GM12878 (cell line): ENCODE results near the gene NBR1. TPM values are rescaled to one million over a fixed set of nuclear protein-coding genes. Genes with fewer than 3 reads are reported as not detected.

Experiments used
- ASH2L ChIP-seq: fragments of 300-600, 200-600 bp; sonication (generic); IDR thresholded peaks from 2 replicates; pipeline ENCODE4 v1.6.1; 2017; ENCODE audit warnings: low read depth, mild to moderate bottlenecking, borderline replicate concordance
- CHD4 ChIP-seq: fragments of 200-600 bp; sonication (generic); IDR thresholded peaks from 2 replicates; pipeline ENCODE4 v1.6.1; 2016; ENCODE audit warnings: mild to moderate bottlenecking
- ETV6 ChIP-seq, 2 experiments: fragments of 450-650 bp in 1 of 2; IDR thresholded peaks in 1 of 2; conservative IDR thresholded peaks in 1 of 2; 2 replicates each; pipeline ENCODE4 v1.6.1; 2014; ENCODE audit warnings: antibody characterized with exemption in 1 of 2, borderline replicate concordance in 1 of 2, low read depth in 1 of 2, mild to moderate bottlenecking in 1 of 2, moderate library complexity in 1 of 2
- FOXK2 ChIP-seq: fragments of 450-650 bp; IDR thresholded peaks from 2 replicates; pipeline ENCODE4 v1.6.1; 2017; ENCODE audit warnings: mild to moderate bottlenecking, moderate library complexity
- IRF3 ChIP-seq: fragments of 450-650 bp; IDR thresholded peaks from 2 replicates; pipeline ENCODE4 v1.6.1; 2014; ENCODE audit warnings: mild to moderate bottlenecking
- JUND ChIP-seq: IDR thresholded peaks from 2 replicates; pipeline ENCODE4 v1.6.1; 2012; ENCODE audit warnings: low read depth, mild to moderate bottlenecking, low read length, improper control_type of control experiment, moderate library complexity
- PAX8 ChIP-seq: fragments of 450-650 bp; IDR thresholded peaks from 2 replicates; pipeline ENCODE4 v1.6.1; 2017; ENCODE audit warnings: mild to moderate bottlenecking, moderate library complexity
- POLR2AphosphoS2 ChIP-seq: IDR thresholded peaks from 2 replicates; pipeline ENCODE4 v1.6.1; 2011; ENCODE audit warnings: low read depth, mild to moderate bottlenecking, low read length, improper control_type of control experiment, moderate library complexity
- PRDM15 ChIP-seq: fragments of 450-650 bp; formaldehyde crosslinking; IDR thresholded peaks from 2 replicates; pipeline ENCODE4 v1.4.0; 2020; ENCODE audit warnings: mild to moderate bottlenecking, moderate library complexity
- RAD21 ChIP-seq: IDR thresholded peaks from 2 replicates; pipeline ENCODE4 v1.6.1; 2011; ENCODE audit warnings: mild to moderate bottlenecking, low read depth, low read length, moderate library complexity; ENCODE audit not compliant: insufficient read depth
- RFX5 ChIP-seq: IDR thresholded peaks from 2 replicates; pipeline ENCODE4 v1.6.1; 2011; ENCODE audit warnings: low read depth, low read length, improper control_type of control experiment
- TARDBP ChIP-seq: IDR thresholded peaks from 2 replicates; pipeline ENCODE4 v1.6.1; 2016; ENCODE audit warnings: borderline replicate concordance
- TCF12 ChIP-seq: IDR thresholded peaks from 2 replicates; pipeline ENCODE4 v1.6.1; 2011; ENCODE audit warnings: low read depth, mild to moderate bottlenecking, low read length
- TCF7 ChIP-seq: IDR thresholded peaks from 2 replicates; pipeline ENCODE4 v1.6.1; 2014; ENCODE audit warnings: antibody characterized with exemption, borderline replicate concordance
- ZBTB11 ChIP-seq: fragments of 450-650 bp; formaldehyde crosslinking; IDR thresholded peaks from 2 replicates; pipeline ENCODE4 v1.5.0; 2022; ENCODE audit warnings: mild to moderate bottlenecking, missing genetic modification characterization
- polyA plus RNA-seq, 11 experiments: library from polyadenylated mRNA; depleted of rRNA in 4 of 11; unstranded in 6 of 11; stranded (reverse) in 5 of 11; fragments of >200 nt; fragmentation: Nextera tagmentation in 4 of 11; fragmentation: Illumina TruSeq in 1 of 11; extraction: Ambion mirVana in 4 of 11; extraction: Trizol in 1 of 11; gene quantifications; 1 replicate in 1 of 11; 2 replicates in 10 of 11; pipeline versions ENCODE4 v1.2.1 to v1.2.3, GENCODE V29; 2011 to 2016; ENCODE audit warnings: inconsistent platforms in 2 of 11, missing spikeins in 2 of 11, low read depth in 1 of 11
- total RNA-seq, 4 experiments: library from RNA; depleted of rRNA in 3 of 4; stranded (reverse); fragments of >200 nt in 3 of 4; fragmentation: Illumina TruSeq in 1 of 4; extraction: Trizol in 1 of 4; gene quantifications; 2 replicates each; pipeline versions ENCODE4 v1.2.1 to v1.2.3, GENCODE V29; 2013 to 2021
- TF ChIP-seq, protein P1 (sequence below): fragments of 450-650 bp; IDR thresholded peaks from 2 replicates; pipeline ENCODE4 v1.6.1; 2017; ENCODE audit warnings: borderline replicate concordance
- TF ChIP-seq, protein P2 (sequence below): IDR thresholded peaks from 2 replicates; pipeline ENCODE4 v1.6.1; 2011; ENCODE audit warnings: borderline replicate concordance, low read depth, mild to moderate bottlenecking, moderate library complexity, low read length; ENCODE audit not compliant: insufficient read depth, poor library complexity, severe bottlenecking

The NBR1 gene
- total and polyA plus RNA-seq, 10 of the 15 experiments (the other 5 are each of a cell fraction or from before 2014, with no cell fraction given) = 3.5 to 55.2 (median 28.2) TPM

DNA sequence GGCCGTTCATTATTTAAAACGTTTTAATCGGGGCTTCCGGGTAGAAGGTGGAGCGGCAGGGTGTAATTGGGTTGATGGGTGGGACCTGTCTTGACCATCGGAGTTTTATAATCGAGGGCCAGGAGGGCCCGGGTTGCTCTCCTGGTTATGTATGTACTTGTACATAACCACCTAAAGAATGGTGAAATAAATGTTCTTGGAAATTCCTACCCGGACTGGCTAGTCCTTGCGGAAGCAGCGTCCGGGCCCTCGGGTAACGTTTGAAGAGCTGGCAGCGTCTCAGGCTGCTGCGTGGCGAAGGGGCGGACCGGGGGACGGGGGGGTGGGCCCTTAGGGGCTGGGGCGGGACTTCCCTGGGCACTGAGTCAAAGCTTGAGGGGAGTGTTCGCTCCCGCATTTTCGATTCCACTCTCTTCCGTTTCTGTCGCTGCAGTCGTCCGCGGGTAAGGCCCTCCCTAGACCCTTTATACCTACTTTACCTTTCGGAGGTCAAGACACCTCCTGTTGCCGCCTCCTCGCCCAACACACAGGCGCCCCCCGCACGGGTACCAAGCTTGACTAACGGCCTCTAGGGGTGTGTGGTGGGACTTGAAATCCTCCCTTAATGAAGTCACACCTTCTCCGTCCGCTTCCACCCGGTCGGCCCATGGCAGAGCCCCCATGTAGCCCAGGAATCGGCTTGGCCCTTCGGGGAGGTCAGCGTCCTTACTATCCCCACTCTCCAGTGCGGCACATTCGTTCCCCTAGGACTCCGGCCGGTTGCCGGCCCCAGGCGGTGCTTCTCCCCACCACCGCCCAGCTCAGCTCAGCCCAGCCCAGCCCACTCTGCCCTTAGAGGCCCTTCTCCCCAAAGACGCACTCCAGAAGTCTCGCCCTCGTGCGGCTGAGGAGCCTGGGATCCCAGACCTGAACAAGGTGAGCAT lies 40.7 kb downstream of the NBR1 start, which contains the start of gene TMEM106A (continued):
- TF ChIP-seq PAX8 (peak; percentile 56; the same call in 1 of the 2 replicates), RAD21 (0 out of 2 replicates have a peak, but pooled peaks have one; percentile 4), IRF3 (no peak), JUND (no peak), CHD4 (no peak), ETV6 (conservative IDR thresholded peaks at IDR 0.05 in 1 of 2, IDR thresholded peaks at IDR 0.05 in 1 of 2; ENCODE audit: borderline replicate concordance in 1 of 2, low read depth in 1 of 2) (0 out of 4 replicates have a peak, but pooled peaks of 1 of the 2 experiments have one; percentile 17), POLR2AphosphoS2 (peak; percentile 87), ZBTB11 (no peak), TARDBP (no peak; the same call in 1 of the 2 replicates), TCF7 (no peak), TCF12 (no peak), FOXK2 (no peak), ASH2L (no peak), PRDM15 (CRISPR knock-in tag) (no peak), RFX5 (no peak)
- TF ChIP-seq, protein P1, sequence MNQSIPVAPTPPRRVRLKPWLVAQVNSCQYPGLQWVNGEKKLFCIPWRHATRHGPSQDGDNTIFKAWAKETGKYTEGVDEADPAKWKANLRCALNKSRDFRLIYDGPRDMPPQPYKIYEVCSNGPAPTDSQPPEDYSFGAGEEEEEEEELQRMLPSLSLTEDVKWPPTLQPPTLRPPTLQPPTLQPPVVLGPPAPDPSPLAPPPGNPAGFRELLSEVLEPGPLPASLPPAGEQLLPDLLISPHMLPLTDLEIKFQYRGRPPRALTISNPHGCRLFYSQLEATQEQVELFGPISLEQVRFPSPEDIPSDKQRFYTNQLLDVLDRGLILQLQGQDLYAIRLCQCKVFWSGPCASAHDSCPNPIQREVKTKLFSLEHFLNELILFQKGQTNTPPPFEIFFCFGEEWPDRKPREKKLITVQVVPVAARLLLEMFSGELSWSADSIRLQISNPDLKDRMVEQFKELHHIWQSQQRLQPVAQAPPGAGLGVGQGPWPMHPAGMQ = no peak
- TF ChIP-seq, protein P2, sequence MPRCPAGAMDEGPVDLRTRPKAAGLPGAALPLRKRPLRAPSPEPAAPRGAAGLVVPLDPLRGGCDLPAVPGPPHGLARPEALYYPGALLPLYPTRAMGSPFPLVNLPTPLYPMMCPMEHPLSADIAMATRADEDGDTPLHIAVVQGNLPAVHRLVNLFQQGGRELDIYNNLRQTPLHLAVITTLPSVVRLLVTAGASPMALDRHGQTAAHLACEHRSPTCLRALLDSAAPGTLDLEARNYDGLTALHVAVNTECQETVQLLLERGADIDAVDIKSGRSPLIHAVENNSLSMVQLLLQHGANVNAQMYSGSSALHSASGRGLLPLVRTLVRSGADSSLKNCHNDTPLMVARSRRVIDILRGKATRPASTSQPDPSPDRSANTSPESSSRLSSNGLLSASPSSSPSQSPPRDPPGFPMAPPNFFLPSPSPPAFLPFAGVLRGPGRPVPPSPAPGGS = no peak
